Inferior parietal cortex (tissue), 1 donor: ENCODE results near the gene PIGQ.

ENCODE experiments used
- DNase-seq: peaks from one replicate; pipeline ENCODE4 v3.0.0-alpha.2; 2016; ENCODE audit errors: extremely low spot score

The PIGQ gene

DNA sequence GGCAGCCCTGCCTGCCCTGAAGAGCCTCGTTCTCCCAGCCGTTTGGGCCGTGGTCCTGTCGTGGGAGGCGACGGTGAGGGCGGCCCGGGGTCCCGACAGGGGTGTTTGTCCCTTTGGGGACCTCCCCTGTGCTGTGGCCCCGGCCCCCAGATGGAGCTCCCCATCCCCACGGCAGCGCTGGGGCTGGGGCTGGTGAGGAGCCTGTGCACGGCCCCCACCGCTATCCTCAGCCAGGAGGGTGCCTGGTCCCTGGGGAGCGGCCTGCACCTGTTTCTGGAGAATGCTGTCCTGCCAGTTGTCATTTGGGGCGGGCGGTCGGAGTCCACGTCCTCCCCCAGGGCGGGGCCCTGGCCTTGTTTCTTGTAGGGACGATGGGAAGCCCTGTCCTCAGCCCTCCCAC is 35.6 kb upstream of the PIGQ start:
- no peak for DNase-seq

DNA sequence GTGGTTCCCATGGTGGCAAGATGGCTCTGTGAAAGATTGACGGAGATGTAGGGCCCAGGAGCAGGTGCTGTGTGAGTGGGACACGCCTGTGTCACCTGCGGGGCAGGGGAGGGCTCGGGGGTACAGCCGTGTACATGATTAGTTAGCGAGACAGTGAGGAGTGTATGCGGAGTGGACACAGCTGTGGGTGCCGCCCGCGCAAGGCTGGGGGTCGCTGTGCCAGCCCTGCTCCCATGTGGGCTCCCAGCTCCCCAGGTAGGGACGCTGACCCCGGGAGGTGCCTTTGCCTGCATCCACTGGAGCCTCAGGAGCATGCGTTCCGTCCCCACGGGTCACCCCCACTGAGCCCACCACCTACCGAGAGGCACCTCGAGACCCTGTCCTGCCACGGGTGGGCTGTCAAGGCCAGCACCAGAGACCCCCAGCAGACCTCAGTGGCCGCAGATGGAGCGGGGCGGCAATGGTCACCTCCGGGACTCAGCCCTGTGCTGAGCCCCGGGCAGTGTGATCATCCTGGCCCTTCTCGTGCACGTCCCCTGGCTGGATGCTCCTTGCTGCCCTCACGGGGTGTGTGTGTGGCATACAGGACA is 34.8 kb upstream of the PIGQ start:
- DNase-seq: no peak

- DNase-seq: no peak
Measured at GRCh38 chr16:535446-536405, 34.0 kb upstream of the PIGQ start.

GRCh38 chr16:536746-537145 is 33.0 kb upstream of the PIGQ start:
- no peak for DNase-seq

DNA sequence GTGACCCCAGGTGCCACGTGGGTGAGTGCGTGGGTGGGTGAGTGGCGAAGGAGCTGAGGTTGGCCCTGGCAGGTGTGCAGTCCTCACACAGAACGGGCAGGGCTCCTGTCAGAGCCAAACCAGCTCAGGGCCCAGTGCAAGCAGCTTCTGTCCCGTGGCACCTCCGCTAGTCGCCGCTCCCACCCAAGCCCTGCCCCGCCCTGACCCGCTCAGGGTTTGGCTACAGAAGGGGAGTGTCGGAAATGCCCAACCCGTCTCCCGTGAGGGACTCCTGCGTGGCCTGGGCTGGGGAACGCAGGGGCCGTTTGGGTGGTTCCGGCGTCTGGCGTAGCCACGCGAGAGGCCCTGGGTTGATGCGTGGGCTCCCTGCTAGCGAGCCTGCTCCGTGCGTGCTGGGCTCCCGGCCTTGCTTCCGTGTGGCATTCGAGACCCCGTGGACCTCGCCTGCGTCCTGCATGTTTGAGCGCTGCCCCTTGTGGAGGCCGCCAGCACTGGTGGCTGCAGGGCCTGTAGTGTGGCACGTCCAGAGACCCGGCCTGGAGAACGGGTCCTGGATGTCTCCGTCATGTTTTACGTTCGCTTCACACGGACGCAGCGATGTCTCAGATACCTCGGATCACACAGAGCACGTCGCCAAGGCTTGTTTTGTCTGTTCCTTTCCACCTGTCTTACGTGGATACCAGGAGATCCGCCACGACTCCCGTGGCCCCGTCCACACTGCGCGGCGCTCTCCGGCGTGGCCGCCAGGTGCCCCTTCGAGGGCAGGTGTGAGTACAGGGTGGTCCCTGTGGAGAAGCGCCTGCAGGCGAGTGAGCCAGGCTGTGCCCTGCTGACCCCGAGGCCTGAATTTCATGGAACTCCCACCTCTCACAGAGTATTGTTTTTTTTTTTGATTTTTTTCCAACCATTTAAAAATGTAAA is 32.1 kb upstream of the PIGQ start:
- no peak for DNase-seq

GRCh38 chr16:539901-540530 is 29.8 kb upstream of the PIGQ start:
- DNase-seq: no peak

DNA sequence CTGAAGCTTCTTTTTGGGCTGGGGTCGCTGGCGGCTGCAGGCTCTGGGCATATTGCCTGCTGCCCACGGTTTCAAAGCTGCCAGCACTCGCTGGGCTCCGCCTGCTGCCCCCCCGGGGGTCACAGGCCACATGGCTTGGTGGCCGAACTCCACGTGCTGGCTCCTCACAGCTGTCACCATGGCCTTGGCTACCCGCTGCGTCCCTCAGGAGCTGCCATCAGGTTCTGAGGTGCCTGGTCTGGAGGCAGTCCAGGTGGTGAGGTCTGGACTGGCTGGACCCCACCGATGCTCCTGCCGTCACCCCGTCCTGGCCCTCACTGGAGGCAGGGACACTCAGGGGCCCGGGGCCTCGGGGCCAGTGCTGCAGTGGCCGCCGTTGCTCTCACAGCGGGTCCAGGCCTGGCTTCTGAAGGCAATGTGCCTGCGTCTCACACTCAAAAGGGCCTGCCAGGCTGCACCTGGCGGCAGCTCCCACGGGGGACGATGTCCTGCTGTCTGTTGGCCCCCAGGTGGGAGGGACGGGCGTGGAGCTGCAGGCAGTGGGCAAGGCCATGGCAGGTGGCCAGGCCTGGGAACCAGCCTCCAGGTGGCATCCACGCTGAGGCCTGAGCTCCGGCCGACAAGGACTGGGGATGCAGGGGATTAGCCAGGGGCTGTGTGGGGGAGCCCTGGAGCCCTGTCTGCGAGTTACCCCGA is 29.0 kb upstream of the PIGQ start:
- no peak for DNase-seq

- no peak for DNase-seq
Measured at GRCh38 chr16:543301-544164, 26.2 kb upstream of the PIGQ start.

- DNase-seq: no peak
Measured at GRCh38 chr16:544517-544916, 25.3 kb upstream of the PIGQ start.

GRCh38 chr16:546909-547770 is 22.6 kb upstream of the PIGQ start:
- DNase-seq: peak; percentile 51

GRCh38 chr16:548586-548985 is 21.2 kb upstream of the PIGQ start:
- DNase-seq: no peak

DNA sequence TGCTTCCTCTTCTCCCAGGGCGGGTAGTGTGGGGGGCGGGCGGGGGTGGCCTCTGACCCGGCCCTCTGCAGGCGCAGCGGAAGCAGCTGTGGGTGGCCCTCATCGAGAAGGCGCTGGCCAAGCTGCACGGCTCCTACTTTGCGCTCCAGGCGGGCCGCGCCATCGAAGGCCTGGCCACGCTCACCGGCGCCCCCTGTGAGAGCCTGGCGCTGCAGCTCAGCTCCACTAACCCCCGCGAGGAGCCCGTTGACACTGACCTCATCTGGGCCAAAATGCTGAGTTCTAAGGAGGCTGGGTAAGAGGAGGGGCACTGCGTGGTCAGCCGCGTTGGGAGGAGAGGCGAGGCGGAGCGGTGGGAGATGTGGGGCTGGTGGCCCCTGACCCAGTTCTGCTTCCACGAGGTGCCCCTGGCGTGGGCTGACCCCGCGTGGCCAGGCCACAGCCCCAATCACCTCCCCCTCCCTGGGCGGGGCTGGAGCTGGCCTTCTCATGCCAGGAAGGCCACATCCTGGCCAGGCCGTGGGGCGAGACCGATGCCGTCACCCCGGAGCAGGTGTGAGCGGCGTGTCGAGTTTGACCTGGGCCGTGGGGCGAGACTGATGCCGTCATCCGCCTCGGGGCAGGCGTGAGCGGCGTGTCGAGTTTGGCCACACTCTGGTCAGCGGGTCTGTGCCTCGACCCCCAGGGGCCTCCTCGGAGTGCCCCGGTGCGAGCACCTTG is 20.1 kb upstream of the PIGQ start:
- no peak for DNase-seq

DNA sequence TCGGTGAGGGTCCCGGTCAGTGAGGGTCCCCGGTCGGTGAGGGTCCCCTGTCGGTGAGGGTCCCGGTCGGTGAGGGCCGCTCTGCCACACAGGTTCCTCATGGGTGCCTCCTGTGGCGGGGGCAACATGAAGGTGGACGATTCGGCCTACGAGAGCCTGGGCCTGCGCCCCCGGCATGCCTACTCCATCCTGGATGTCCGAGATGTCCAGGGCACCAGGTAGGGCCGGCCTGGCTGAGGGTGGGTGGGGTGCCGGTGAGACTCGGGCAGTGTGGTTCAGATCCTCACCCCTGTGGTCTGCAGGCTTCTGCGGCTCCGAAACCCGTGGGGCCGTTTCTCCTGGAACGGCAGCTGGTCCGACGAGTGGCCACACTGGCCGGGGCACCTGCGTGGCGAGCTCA is 18.6 kb upstream of the PIGQ start:
- no peak for DNase-seq

- DNase-seq: no peak
Measured at GRCh38 chr16:552171-552570, 17.6 kb upstream of the PIGQ start.

DNA sequence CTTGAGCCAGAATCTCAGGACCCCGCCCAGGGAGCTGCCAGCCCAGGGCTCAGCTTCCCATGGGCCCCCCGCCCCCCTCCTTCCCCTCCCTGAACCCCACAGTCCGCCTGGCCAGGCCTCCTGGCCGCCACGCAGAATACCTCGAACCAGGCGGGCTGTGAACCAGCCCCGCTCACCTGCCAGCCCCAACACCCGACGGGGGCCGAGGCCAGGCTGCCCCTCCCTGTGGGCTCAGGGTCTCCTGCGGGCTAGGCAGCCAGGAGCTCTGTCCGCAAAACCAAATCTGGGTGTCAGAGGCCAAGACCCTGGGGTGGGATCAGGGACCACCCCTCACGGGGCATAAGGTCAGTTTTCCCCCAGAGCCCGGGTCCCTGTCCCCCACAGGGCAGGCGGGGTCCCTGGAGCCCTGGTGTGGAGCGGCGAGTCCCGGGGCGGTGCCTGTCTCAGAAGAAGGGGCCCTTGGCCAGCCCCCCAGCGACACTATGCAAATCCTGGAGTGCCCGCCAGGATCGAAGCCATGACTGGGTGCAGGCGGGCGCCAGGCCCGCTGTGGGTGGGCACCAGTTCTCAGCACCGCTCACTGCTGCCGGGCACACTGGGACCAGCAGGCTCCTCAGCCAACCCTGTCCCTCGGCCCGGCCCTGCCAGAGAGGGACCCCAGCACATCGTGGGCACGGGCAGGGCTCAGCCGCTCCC is 16.0 kb upstream of the PIGQ start:
- DNase-seq: no peak

GRCh38 chr16:554297-554621 is 15.5 kb upstream of the PIGQ start:
- DNase-seq: no peak

GRCh38 chr16:554640-555365 is 15.0 kb upstream of the PIGQ start:
- no peak for DNase-seq
